Type B pancreatic cell (in vitro differentiated cells): ENCODE measurements around the gene NFYC. TPM values are rescaled to one million over a fixed set of nuclear protein-coding genes. Genes with fewer than 3 reads are reported as not detected.
A peak's percentile ranks its signal among the peaks of the same experiment; 100 is the strongest.

ENCODE experiments used
- DNase-seq: peaks from one replicate; pipeline ENCODE4 v3.0.0; 2021; ENCODE audit warnings: mixed read lengths; ENCODE audit not compliant: unreplicated experiment; ENCODE audit errors: extremely low spot score
- H3K27ac Mint-ChIP-seq: 2 replicates; pipeline ENCODE4 v1.8.0; 2021; ENCODE audit warnings: mild to moderate bottlenecking, mixed read lengths
- H3K27me3 Mint-ChIP-seq: 2 replicates; pipeline ENCODE4 v1.8.0; 2021; ENCODE audit warnings: mixed read lengths
- H3K36me3 Mint-ChIP-seq: 2 replicates; pipeline ENCODE4 v1.8.0; 2021; ENCODE audit warnings: mixed read lengths
- H3K4me1 Mint-ChIP-seq: one replicate; pipeline ENCODE4 v1.8.0; 2021; ENCODE audit warnings: mixed read lengths; ENCODE audit not compliant: unreplicated experiment
- H3K4me3 Mint-ChIP-seq: 2 replicates; pipeline ENCODE4 v1.8.0; 2021; ENCODE audit warnings: mild to moderate bottlenecking, mixed read lengths
- H3K9me3 Mint-ChIP-seq: 2 replicates; pipeline ENCODE4 v1.8.0; 2021; ENCODE audit warnings: mixed read lengths
- CTCF ChIP-seq: fragments of 200-600 bp; sonication (generic); conservative IDR thresholded peaks from 2 replicates; pipeline ENCODE4 v1.5.0; 2021; ENCODE audit warnings: antibody characterized with exemption, mild to moderate bottlenecking
- total RNA-seq: library from RNA; stranded (reverse); gene quantifications from 2 replicates; pipeline ENCODE4 v1.2.1, GENCODE V29; 2021; ENCODE audit warnings: low replicate concordance

NFYC gene
- total RNA-seq, 1 donor from 2014 or later = 71.3 TPM

GRCh38 chr1:40802742-40803113 is 111.2 kb downstream of the NFYC start:
- no peak for TF ChIP-seq CTCF
- no peaks in the 10 kb centered on the region for H3K36me3 Mint-ChIP-seq
- no peak for DNase-seq
- no peak overlapping the region for H3K27ac Mint-ChIP-seq
- H3K4me3 Mint-ChIP-seq = peak overlapping the region; percentile 58
- peaks cover 12% of the 10 kb centered on the region for H3K27me3 Mint-ChIP-seq
- H3K9me3 Mint-ChIP-seq = no peaks in the 10 kb centered on the region
- H3K4me1 Mint-ChIP-seq = peaks cover 18% of the 10 kb centered on the region

GRCh38 chr1:40803447-40803846 is 111.9 kb downstream of the NFYC start:
- Mint-ChIP-seq H3K36me3 (no peaks in the 10 kb centered on the region), H3K27ac (no peak overlapping the region), H3K9me3 (no peaks in the 10 kb centered on the region), H3K4me3 (no peak overlapping the region), H3K4me1 (peaks cover 19% of the 10 kb centered on the region), H3K27me3 (peaks cover 12% of the 10 kb centered on the region)
- no peak for TF ChIP-seq CTCF
- DNase-seq = no peak

- Mint-ChIP-seq H3K4me3 (no peak overlapping the region), H3K36me3 (no peaks in the 10 kb centered on the region), H3K27ac (no peak overlapping the region), H3K27me3 (peaks cover 16% of the 10 kb centered on the region), H3K4me1 (peaks cover 23% of the 10 kb centered on the region), H3K9me3 (no peaks in the 10 kb centered on the region)
- TF ChIP-seq CTCF = no peak
- no peak for DNase-seq
These were observed 112.4 kb downstream of the NFYC start for GRCh38 chr1:40803902-40804301.

- Mint-ChIP-seq H3K4me3 (no peak overlapping the region), H3K9me3 (no peaks in the 10 kb centered on the region), H3K27me3 (peaks cover 17% of the 10 kb centered on the region), H3K36me3 (no peaks in the 10 kb centered on the region), H3K27ac (peak overlapping the region; percentile 34), H3K4me1 (peaks cover 23% of the 10 kb centered on the region)
- DNase-seq = no peak
- TF ChIP-seq CTCF = no peak
These were observed 114.7 kb downstream of the NFYC start for GRCh38 chr1:40806240-40806639.

GRCh38 chr1:40806731-40807695 is 115.5 kb downstream of the NFYC start:
- no peaks in the 10 kb centered on the region for H3K9me3 Mint-ChIP-seq
- TF ChIP-seq CTCF = no peak
- H3K4me1 Mint-ChIP-seq = peaks cover 16% of the 10 kb centered on the region
- H3K27me3 Mint-ChIP-seq = peaks cover 19% of the 10 kb centered on the region
- no peak for DNase-seq
- no peaks in the 10 kb centered on the region for H3K36me3 Mint-ChIP-seq
- H3K4me3 Mint-ChIP-seq = no peak overlapping the region
- H3K27ac Mint-ChIP-seq = no peak overlapping the region
